Neuron (in vitro differentiated cells): ENCODE results near the gene SERPIND1.

Experiments
- H2AFZ ChIP-seq: one replicate; pipeline ENCODE4 v1.6.1; 2013; ENCODE audit warnings: low read depth, mild to moderate bottlenecking, inconsistent platforms, low read length, moderate library complexity
- H3K27me3 ChIP-seq: one replicate; pipeline ENCODE4 v1.6.1; 2013; ENCODE audit warnings: low read length; ENCODE audit not compliant: insufficient read depth
- H3K36me3 ChIP-seq: one replicate; pipeline ENCODE4 v1.6.1; 2013; ENCODE audit warnings: low read length; ENCODE audit not compliant: insufficient read depth
- H3K4me1 ChIP-seq: one replicate; pipeline ENCODE4 v1.6.1; 2013; ENCODE audit warnings: low read length; ENCODE audit not compliant: insufficient read depth
- H3K4me3 ChIP-seq: 2 replicates; pipeline ENCODE4 v1.5.1; 2013; ENCODE audit warnings: mild to moderate bottlenecking, low read length, moderate library complexity
- H3K9me3 ChIP-seq: one replicate; pipeline ENCODE4 v1.6.1; 2013; ENCODE audit warnings: low read length

Gene SERPIND1

GRCh38 chr22:20741008-20741633 is 32.8 kb upstream of the SERPIND1 start:
- Histone ChIP-seq H3K4me1 (no peaks in the 10 kb centered on the region), H3K36me3 (peaks cover 54% of the 10 kb centered on the region), H3K4me3 (no peak overlapping the region)

GRCh38 chr22:20741634-20742581 is 32.0 kb upstream of the SERPIND1 start:
- no peaks in the 10 kb centered on the region for H3K27me3 ChIP-seq
- peaks cover 9% of the 10 kb centered on the region for H3K9me3 ChIP-seq
- H3K4me1 ChIP-seq, result no peaks in the 10 kb centered on the region
- H3K4me3 ChIP-seq, result no peak overlapping the region
- H2AFZ ChIP-seq, result no peak overlapping the region
- peaks cover 59% of the 10 kb centered on the region for H3K36me3 ChIP-seq

More at GRCh38 chr22:20741008-20741633, 32.8 kb upstream of the SERPIND1 start:
- Histone ChIP-seq H3K27me3 (no peaks in the 10 kb centered on the region), H3K9me3 (peaks cover 9% of the 10 kb centered on the region), H2AFZ (no peak overlapping the region)

GRCh38 chr22:20742764-20743163 is 31.1 kb upstream of the SERPIND1 start:
- H2AFZ ChIP-seq, result no peak overlapping the region
- no peaks in the 10 kb centered on the region for H3K27me3 ChIP-seq
- H3K4me3 ChIP-seq, result no peak overlapping the region
- peaks cover 65% of the 10 kb centered on the region for H3K36me3 ChIP-seq
- peaks cover 9% of the 10 kb centered on the region for H3K9me3 ChIP-seq
- H3K4me1 ChIP-seq, result no peaks in the 10 kb centered on the region

- Histone ChIP-seq H3K4me3 (no peak overlapping the region), H3K36me3 (peaks cover 54% of the 10 kb centered on the region), H3K9me3 (peaks cover 5% of the 10 kb centered on the region), H3K4me1 (no peaks in the 10 kb centered on the region), H3K27me3 (no peaks in the 10 kb centered on the region), H2AFZ (no peak overlapping the region)
Observed at GRCh38 chr22:20744456-20744855, 29.5 kb upstream of the SERPIND1 start.

- peaks cover 54% of the 10 kb centered on the region for H3K36me3 ChIP-seq
Observed at GRCh38 chr22:20745119-20745518, 28.8 kb upstream of the SERPIND1 start.

GRCh38 chr22:20746431-20747189 is 27.3 kb upstream of the SERPIND1 start:
- Histone ChIP-seq H3K4me1 (no peaks in the 10 kb centered on the region), H3K4me3 (no peak overlapping the region), H3K27me3 (no peaks in the 10 kb centered on the region), H3K9me3 (no peaks in the 10 kb centered on the region), H3K36me3 (peaks cover 58% of the 10 kb centered on the region), H2AFZ (no peak overlapping the region)

More at GRCh38 chr22:20745119-20745518, 28.8 kb upstream of the SERPIND1 start:
- no peaks in the 10 kb centered on the region for H3K4me1 ChIP-seq
- peaks cover 5% of the 10 kb centered on the region for H3K9me3 ChIP-seq
- H3K27me3 ChIP-seq, result no peaks in the 10 kb centered on the region
- no peak overlapping the region for H3K4me3 ChIP-seq
- H2AFZ ChIP-seq, result no peak overlapping the region

GRCh38 chr22:20747223-20747622 is 26.7 kb upstream of the SERPIND1 start:
- Histone ChIP-seq H3K27me3 (no peaks in the 10 kb centered on the region), H3K4me3 (no peak overlapping the region), H2AFZ (no peak overlapping the region), H3K36me3 (peaks cover 58% of the 10 kb centered on the region), H3K9me3 (no peaks in the 10 kb centered on the region), H3K4me1 (no peaks in the 10 kb centered on the region)

GRCh38 chr22:20748082-20748481 is 25.8 kb upstream of the SERPIND1 start:
- H2AFZ ChIP-seq, result no peak overlapping the region
- H3K27me3 ChIP-seq, result no peaks in the 10 kb centered on the region
- no peaks in the 10 kb centered on the region for H3K9me3 ChIP-seq
- peaks cover 52% of the 10 kb centered on the region for H3K36me3 ChIP-seq
- no peaks in the 10 kb centered on the region for H3K4me1 ChIP-seq
- no peak overlapping the region for H3K4me3 ChIP-seq

- no peaks in the 10 kb centered on the region for H3K27me3 ChIP-seq
- H3K4me3 ChIP-seq, result no peak overlapping the region
- H2AFZ ChIP-seq, result no peak overlapping the region
- H3K4me1 ChIP-seq, result no peaks in the 10 kb centered on the region
- H3K36me3 ChIP-seq, result peaks cover 48% of the 10 kb centered on the region
- no peaks in the 10 kb centered on the region for H3K9me3 ChIP-seq
Observed at GRCh38 chr22:20748731-20749428, 25.0 kb upstream of the SERPIND1 start.

- no peak overlapping the region for H3K4me3 ChIP-seq
- H2AFZ ChIP-seq, result no peak overlapping the region
- no peaks in the 10 kb centered on the region for H3K9me3 ChIP-seq
- H3K4me1 ChIP-seq, result no peaks in the 10 kb centered on the region
- no peaks in the 10 kb centered on the region for H3K27me3 ChIP-seq
- H3K36me3 ChIP-seq, result peaks cover 43% of the 10 kb centered on the region
Observed at GRCh38 chr22:20749453-20749852, 24.5 kb upstream of the SERPIND1 start.

GRCh38 chr22:20750461-20751184 is 23.3 kb upstream of the SERPIND1 start:
- no peaks in the 10 kb centered on the region for H3K9me3 ChIP-seq
- H3K27me3 ChIP-seq, result no peaks in the 10 kb centered on the region
- H3K4me1 ChIP-seq, result no peaks in the 10 kb centered on the region
- H2AFZ ChIP-seq, result no peak overlapping the region
- no peak overlapping the region for H3K4me3 ChIP-seq
- peaks cover 37% of the 10 kb centered on the region for H3K36me3 ChIP-seq
